Suprapubic skin (tissue), 4 donors: Measurements from ENCODE around the gene RXFP2. TPM values are rescaled to one million over a fixed set of nuclear protein-coding genes. Genes with fewer than 3 reads are reported as not detected.

ENCODE experiments used
- DNase-seq, 2 donors: peaks; one replicate each; pipeline ENCODE4 v3.0.0-alpha.2; 2019; ENCODE audit warnings: low spot score in 2 of 2
- H3K27ac ChIP-seq: fragments of 200-600 bp; sonication (generic); one replicate; pipeline ENCODE4 v1.5.1; 2019
- H3K27me3 ChIP-seq: fragments of 200-600 bp; sonication (generic); one replicate; pipeline ENCODE4 v1.5.1; 2019
- H3K36me3 ChIP-seq: fragments of 200-600 bp; sonication (generic); one replicate; pipeline ENCODE4 v1.5.1; 2019
- H3K4me1 ChIP-seq: fragments of 200-600 bp; sonication (generic); one replicate; pipeline ENCODE4 v1.5.1; 2019
- H3K4me3 ChIP-seq: fragments of 200-600 bp; sonication (generic); one replicate; pipeline ENCODE4 v1.5.1; 2019; ENCODE audit warnings: mild to moderate bottlenecking
- H3K9me3 ChIP-seq: fragments of 200-600 bp; sonication (generic); one replicate; pipeline ENCODE4 v1.5.1; 2019
- EP300 ChIP-seq: sonication (generic); formaldehyde crosslinking; IDR thresholded peaks from one replicate; pipeline ENCODE4 v1.6.1; 2017; ENCODE audit warnings: antibody characterized with exemption
- POLR2A ChIP-seq, 2 donors: fragments of 450-650 bp; IDR thresholded peaks; one replicate each; pipeline ENCODE4 v1.6.1; 2017; ENCODE audit warnings: antibody characterized with exemption in 2 of 2, mild to moderate bottlenecking in 2 of 2, moderate library complexity in 2 of 2
- POLR2AphosphoS5 ChIP-seq, 3 donors: sonication (generic); formaldehyde crosslinking; IDR thresholded peaks; one replicate each; pipeline ENCODE4 v1.6.1; 2017; ENCODE audit warnings: antibody characterized with exemption in 3 of 3
- WGBS: methylation state at CpG from one replicate; pipeline ENCODE4 v1.1.5; 2018; 5-methylcytosine and 5-hydroxymethylcytosine counted together
- total RNA-seq, 4 donors: library from RNA; depleted of rRNA; stranded (reverse); fragments of >200 nt; gene quantifications; one replicate each; pipeline ENCODE4 v1.1.0, GENCODE V29; 2016
- TF ChIP-seq, protein P1 (sequence below), 2 donors: fragments of 200-600 bp in 1 of 2; fragments of 450-650 bp in 1 of 2; sonication (generic) in 1 of 2; IDR thresholded peaks; one replicate each; pipeline ENCODE4 v1.5.1; 2016 to 2019; ENCODE audit warnings: antibody characterized with exemption in 2 of 2, mild to moderate bottlenecking in 1 of 2, moderate library complexity in 1 of 2

RXFP2 gene
- total RNA-seq, 4 donors from 2014 or later: 0.25 TPM; not detected in 3

DNA sequence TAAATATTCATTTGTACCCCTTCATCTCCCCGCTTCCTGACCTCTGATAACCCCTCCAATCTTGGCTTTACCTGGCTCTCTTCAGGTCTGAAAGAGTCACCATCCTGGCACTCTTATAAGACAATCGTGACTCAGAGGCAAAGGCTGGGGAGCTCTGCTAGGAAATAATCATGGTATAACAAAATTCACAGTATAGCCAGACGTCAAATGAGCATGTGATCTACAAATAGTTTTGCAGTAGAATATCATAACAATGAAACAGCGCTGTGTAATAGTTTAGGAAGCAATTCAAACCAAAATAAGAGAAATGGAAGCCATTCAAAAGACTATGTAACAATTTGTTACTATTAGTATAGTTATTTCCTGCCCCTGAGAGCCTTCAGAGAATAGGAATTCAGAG is 34.2 kb downstream of the RXFP2 start:
- no peak overlapping the region for H3K4me3 ChIP-seq
- H3K27ac ChIP-seq: no peak overlapping the region
- H3K4me1 ChIP-seq: no peaks in the 10 kb centered on the region
- H3K36me3 ChIP-seq: no peaks in the 10 kb centered on the region
- DNase-seq: no peak
- H3K9me3 ChIP-seq: no peaks in the 10 kb centered on the region
- TF ChIP-seq, protein P1, sequence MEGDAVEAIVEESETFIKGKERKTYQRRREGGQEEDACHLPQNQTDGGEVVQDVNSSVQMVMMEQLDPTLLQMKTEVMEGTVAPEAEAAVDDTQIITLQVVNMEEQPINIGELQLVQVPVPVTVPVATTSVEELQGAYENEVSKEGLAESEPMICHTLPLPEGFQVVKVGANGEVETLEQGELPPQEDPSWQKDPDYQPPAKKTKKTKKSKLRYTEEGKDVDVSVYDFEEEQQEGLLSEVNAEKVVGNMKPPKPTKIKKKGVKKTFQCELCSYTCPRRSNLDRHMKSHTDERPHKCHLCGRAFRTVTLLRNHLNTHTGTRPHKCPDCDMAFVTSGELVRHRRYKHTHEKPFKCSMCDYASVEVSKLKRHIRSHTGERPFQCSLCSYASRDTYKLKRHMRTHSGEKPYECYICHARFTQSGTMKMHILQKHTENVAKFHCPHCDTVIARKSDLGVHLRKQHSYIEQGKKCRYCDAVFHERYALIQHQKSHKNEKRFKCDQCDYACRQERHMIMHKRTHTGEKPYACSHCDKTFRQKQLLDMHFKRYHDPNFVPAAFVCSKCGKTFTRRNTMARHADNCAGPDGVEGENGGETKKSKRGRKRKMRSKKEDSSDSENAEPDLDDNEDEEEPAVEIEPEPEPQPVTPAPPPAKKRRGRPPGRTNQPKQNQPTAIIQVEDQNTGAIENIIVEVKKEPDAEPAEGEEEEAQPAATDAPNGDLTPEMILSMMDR (IDR thresholded peaks at IDR 0.05): no peak
- TF ChIP-seq POLR2A (IDR thresholded peaks at IDR 0.05) (no peak), POLR2AphosphoS5 (IDR thresholded peaks at IDR 0.05) (no peak), EP300 (no peak)
- H3K27me3 ChIP-seq: no peaks in the 10 kb centered on the region
- 57% methylated on average over 4 of the region's 4 CpGs for WGBS

DNA sequence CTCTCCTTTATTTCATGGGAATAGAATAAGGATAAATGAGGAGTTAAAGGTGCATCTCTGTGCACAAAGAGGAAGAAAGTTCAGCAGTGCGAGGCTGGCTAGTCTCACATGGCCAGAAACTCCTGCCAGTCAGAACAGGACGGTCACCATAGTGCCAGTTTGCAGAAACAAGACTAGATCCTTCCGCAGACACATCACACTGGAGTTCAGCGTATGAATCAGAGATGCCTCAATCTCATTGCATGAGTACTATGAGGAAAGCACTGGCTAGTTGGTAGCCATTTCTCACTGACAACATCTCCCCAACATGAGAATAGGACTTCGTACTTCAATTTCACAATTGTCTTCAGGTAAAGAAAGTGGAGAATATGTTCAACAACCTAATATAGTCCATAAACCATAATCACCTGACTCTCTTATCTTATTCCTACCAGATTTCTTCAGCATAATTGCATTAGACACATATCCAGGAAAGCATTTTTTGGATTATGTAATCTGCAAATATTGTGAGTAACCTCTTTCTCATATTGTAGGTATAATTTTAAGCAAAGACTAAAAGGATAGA is 34.9 kb downstream of the RXFP2 start:
- Histone ChIP-seq H3K4me1 (no peaks in the 10 kb centered on the region), H3K4me3 (no peak overlapping the region), H3K36me3 (no peaks in the 10 kb centered on the region), H3K27ac (no peak overlapping the region), H3K9me3 (no peaks in the 10 kb centered on the region), H3K27me3 (no peaks in the 10 kb centered on the region)
- 93% methylated on average over 5 of the region's 5 CpGs for WGBS
- TF ChIP-seq EP300 (no peak), POLR2A (IDR thresholded peaks at IDR 0.05) (no peak), POLR2AphosphoS5 (IDR thresholded peaks at IDR 0.05) (no peak)
- TF ChIP-seq, protein P1 (IDR thresholded peaks at IDR 0.05): no peak
- no peak for DNase-seq

DNA sequence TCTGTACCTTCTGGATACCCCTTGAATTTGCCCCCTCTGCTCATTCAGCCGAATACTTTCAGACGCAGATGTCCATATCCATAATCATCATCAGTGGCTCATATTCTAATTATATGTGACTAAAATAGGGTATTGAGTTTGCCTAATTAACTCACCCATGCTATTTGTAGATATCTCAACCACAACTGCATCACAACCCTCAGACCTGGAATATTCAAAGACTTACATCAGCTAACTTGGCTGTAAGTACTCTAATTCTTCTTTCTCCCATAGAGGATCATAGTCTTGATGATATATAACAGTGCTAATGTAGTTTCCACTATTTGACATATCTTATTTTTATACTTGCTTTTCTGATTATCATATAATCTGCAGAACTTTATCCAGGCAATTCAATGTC is 35.8 kb downstream of the RXFP2 start:
- no peaks in the 10 kb centered on the region for H3K9me3 ChIP-seq
- H3K4me1 ChIP-seq: no peaks in the 10 kb centered on the region
- H3K4me3 ChIP-seq: no peak overlapping the region
- H3K27me3 ChIP-seq: no peaks in the 10 kb centered on the region
- 99% methylated on average over 2 of the region's 2 CpGs for WGBS
- no peak overlapping the region for H3K27ac ChIP-seq
- TF ChIP-seq POLR2AphosphoS5 (IDR thresholded peaks at IDR 0.05) (no peak), POLR2A (IDR thresholded peaks at IDR 0.05) (no peak), EP300 (no peak)
- TF ChIP-seq, protein P1 (IDR thresholded peaks at IDR 0.05): no peak
- H3K36me3 ChIP-seq: no peaks in the 10 kb centered on the region
- no peak for DNase-seq

DNA sequence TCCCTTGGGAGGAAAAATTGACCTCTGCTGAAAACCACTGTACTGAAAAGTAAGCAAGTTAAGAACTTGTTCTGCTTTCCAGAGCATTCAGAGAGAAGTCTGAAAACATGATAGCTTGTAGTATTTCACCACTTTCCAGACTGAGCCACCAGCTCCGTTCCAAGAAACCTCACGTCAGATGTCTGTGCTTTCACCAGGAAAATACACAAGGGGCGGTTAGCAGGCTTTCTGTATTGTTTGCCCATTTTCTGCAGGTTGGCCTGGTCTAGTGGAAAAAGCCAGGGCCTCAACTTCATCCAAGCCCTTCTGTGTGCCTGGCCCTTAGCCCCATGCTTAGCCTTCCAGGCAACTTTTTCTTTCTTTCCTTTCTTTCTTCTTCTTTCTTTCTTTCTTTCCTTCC is 36.4 kb downstream of the RXFP2 start:
- 55% methylated on average over 3 of the region's 3 CpGs for WGBS
- no peaks in the 10 kb centered on the region for H3K9me3 ChIP-seq
- H3K36me3 ChIP-seq: no peaks in the 10 kb centered on the region
- DNase-seq: peak in 1 of 2 donors; percentile 64
- H3K4me3 ChIP-seq: no peak overlapping the region
- TF ChIP-seq EP300 (no peak), POLR2A (IDR thresholded peaks at IDR 0.05) (no peak), POLR2AphosphoS5 (IDR thresholded peaks at IDR 0.05) (no peak)
- TF ChIP-seq, protein P1 (IDR thresholded peaks at IDR 0.05): no peak
- H3K27ac ChIP-seq: no peak overlapping the region
- no peaks in the 10 kb centered on the region for H3K27me3 ChIP-seq
- H3K4me1 ChIP-seq: no peaks in the 10 kb centered on the region

DNA sequence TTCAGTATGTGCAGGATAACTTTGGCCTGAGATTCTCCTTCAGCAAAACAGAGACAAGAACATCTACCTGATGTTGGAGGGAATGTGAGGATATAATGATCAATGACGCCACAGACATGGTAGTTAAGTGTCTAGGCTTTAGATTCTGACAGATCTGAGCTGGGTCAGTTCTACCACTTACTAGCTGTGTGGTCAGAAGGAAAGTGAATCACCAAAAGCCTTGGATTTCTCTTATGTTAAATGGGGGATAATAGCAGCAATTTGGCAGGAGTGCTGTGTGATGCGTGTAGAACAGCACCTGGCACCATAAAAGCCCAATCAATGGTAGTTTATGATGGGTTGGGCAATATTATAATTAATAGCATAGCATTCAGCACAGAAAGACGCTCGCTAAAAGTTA is 41.7 kb downstream of the RXFP2 start:
- no peak for TF ChIP-seq EP300
- 42% methylated on average over 4 of the region's 4 CpGs for whole genome bisulfite sequencing

DNA sequence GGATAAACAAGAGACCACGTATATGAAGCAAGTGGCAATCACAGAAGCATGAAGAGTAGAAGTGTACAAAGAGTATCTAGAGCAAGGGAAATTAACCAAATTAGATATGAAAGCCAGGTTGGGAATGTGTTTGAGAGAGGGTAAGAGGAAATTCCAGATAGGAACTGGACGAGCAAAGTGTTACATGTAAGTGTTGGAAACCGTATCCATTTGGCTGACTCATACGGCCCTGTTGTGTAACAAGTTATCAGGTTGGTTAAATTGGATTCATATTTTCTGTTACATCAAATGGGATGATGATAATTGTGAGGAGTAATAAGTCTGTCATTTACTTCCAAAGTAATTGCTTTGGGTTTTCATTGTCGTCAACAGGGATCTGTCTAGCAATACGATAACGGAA is 46.7 kb downstream of the RXFP2 start:
- Histone ChIP-seq H3K27ac (no peak overlapping the region), H3K36me3 (no peaks in the 10 kb centered on the region), H3K4me1 (no peaks in the 10 kb centered on the region), H3K27me3 (no peaks in the 10 kb centered on the region), H3K4me3 (no peak overlapping the region), H3K9me3 (no peaks in the 10 kb centered on the region)
- TF ChIP-seq EP300 (no peak), POLR2AphosphoS5 (IDR thresholded peaks at IDR 0.05) (peak in 1 of 3 donors; percentile 39)
- TF ChIP-seq, protein P1 (IDR thresholded peaks at IDR 0.05): no peak
- 61% methylated on average over 7 of the region's 7 CpGs for WGBS
- DNase-seq: no peak

More for the DNA sequence above, 41.7 kb downstream of the RXFP2 start:
- Histone ChIP-seq H3K36me3 (no peaks in the 10 kb centered on the region), H3K27ac (no peak overlapping the region), H3K4me3 (no peak overlapping the region), H3K27me3 (no peaks in the 10 kb centered on the region), H3K9me3 (no peaks in the 10 kb centered on the region), H3K4me1 (no peaks in the 10 kb centered on the region)
- no peak for DNase-seq
